DMS153 (cell line): Measurements from ENCODE around the gene PPP1R13B.

ENCODE experiments used
- DNase-seq: peaks from one replicate; lab custom pipeline; 2025; lab: John Stamatoyannopoulos, UW

PPP1R13B gene

GRCh38 chr14:103730490-103731035 is 116.8 kb downstream of the PPP1R13B start:
- DNase-seq, result no peak

GRCh38 chr14:103729496-103730448 is 117.6 kb downstream of the PPP1R13B start:
- no peak for DNase-seq

GRCh38 chr14:103728721-103729120 is 118.7 kb downstream of the PPP1R13B start:
- no peak for DNase-seq

DNA sequence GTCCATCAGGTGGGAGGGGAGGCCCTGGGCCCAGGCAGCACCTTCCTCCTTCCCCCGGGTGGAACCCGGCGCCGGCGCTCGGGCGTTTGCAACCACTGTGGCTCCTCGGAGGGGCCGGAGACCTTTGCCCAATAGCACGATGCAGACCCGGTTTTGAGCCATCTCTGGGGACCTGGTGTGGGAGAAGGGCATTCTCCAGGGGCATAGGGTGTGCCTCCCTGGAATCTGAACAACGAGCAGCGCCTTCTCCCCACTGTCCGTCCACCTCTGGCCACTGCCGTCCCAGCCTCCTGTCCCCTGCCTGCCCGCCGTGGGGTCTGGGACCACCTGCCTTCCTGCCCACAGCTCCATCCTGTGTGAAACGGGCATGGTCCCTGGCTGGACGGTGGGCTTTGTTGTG is 119.2 kb downstream of the PPP1R13B start:
- no peak for DNase-seq

DNA sequence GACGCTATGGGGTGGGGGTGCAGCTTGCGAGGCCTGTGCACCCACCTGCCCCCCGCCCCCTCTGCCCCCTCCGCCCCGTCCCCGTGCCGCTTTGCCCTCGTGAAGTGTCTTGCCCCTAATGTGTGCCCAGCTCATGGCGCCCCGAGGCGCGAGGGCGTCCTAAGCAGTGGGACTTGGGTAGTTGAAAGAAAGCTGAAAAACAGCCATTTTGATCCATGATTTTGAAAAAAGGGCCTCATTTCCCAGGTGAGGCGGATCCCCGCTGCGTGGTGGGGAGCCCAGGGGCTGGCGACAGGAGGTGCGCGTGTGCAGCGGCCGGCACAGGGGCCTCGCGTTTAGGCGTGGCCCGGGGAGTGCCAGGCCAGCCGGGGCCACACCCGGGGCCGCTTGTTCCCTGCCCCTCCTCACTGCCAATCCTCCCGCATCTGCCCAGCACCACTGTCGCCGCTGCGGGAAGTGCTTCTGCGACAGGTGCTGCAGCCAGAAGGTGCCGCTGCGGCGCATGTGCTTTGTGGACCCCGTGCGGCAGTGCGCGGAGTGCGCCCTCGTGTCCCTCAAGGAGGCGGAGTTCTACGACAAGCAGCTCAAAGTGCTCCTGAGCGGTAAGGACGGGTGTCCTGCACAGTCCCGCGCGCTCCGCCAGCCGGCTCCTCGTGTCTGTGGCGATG is 119.9 kb downstream of the PPP1R13B start:
- no peak for DNase-seq

GRCh38 chr14:103726474-103726873 is 120.9 kb downstream of the PPP1R13B start:
- no peak for DNase-seq

- DNase-seq, result no peak
Observed at GRCh38 chr14:103725739-103726395, 121.5 kb downstream of the PPP1R13B start.

DNA sequence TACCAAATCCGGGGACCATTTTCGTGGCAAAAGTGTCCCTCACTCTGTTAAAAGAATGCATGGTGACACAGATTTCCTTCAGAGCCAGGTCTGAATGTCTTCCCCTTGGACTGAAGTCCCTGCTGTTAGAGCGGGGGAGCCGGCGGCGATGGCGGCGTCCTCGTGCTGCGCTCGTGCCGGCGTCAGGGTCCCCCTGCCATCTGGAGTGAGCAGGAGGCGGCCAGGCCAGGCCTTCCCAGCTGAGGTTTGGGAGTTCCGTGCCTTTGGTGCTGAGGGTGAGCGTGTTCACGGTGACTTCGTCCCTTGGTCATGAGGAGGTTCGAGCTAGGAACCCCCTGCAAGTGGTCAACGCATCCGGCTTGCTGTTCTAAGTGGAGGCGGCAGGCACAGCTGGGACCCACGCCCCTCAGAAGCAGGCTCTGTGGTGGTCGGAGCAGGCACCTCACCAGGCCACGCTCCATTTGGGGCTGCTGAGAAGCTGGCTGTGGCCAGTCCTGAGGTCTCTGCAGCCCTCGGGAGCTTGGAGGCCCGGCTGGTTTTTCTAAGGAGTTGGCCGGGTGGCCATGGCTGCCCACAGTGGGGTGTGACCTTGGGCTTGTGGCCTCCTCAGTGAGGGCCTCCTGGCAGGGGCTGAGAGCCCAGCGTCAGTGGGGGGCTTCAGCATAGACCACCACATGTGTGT is 122.2 kb downstream of the PPP1R13B start:
- DNase-seq, result no peak

DNA sequence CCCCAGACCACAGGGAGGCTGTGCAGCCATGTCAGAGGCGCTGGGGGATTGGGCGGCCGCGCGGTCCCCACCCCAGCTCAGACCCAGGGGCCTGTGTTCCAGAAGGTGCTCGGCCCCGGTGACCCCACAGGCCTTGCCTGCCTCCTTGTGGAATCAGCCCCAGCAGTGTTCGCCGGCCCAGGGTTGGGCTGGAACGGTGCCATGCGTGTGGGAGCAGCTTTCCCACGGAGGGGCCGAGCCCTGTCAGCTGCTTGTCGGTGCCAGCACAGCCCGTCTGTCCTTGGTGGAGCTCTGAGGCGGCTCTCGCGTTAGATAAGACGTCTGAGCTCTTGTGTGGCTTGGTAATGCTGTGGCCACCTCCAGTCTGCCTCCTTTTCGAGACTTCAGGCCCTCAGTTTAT is 123.3 kb downstream of the PPP1R13B start:
- DNase-seq, result no peak

DNA sequence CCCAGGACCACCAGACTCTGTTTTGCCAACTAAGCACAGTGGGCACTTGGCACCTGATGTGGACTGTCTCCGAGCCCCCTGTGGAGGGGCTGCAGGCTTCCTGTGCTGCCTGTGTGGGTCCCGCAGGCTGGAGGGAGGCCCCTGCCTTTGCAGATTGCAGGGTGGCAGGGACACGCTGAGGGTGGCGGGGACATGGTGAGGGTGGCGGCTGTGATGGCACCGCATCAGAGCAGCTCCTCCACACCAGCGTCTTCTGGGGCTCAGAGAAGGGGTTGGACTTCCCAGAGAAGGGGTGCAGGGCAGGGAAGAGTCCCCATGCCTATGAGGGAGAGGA is 123.7 kb downstream of the PPP1R13B start:
- no peak for DNase-seq

DNA sequence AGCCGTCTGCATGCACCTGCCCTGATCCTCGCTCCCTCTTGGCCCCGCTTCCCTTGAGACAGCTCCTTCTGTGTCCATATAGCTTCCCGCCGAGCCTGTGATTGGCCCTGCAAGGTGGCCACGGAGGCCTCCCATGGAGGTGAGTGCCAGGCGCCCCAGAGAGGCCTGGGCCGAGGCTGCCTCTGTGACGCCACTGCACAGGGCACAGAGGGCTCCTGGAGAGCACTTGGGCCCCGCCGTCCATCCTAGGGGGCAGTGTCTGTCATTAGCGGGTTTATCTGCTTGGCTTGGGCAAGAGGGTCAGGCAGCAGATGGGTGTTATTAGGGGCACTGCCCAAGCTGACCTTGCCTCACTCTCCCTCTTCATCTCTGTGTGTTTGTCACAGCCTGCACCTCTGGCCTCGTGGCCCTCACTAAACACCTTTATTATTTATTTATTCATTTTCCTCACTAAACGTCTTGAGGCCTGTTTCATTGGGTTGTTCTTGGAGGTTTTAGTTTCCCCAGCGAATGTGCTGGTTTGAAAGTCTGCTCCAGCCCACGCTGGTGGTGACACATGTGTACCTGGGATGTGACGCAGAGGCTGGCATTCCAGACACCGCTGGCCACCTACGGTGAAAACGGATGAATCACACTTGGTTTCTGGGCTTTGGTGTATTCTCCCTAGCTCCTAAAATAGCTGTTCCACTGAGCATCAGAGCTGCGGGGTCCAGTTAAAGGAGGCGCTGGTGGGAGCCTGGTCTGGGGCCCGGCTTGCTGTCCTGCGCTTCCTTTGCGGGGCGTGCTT is 125.8 kb downstream of the PPP1R13B start:
- DNase-seq, result no peak

GRCh38 chr14:103719751-103720150 is 127.6 kb downstream of the PPP1R13B start:
- no peak for DNase-seq

GRCh38 chr14:103718572-103718971 is 128.8 kb downstream of the PPP1R13B start:
- DNase-seq, result no peak

GRCh38 chr14:103716899-103717411 is 130.4 kb downstream of the PPP1R13B start:
- no peak for DNase-seq

DNA sequence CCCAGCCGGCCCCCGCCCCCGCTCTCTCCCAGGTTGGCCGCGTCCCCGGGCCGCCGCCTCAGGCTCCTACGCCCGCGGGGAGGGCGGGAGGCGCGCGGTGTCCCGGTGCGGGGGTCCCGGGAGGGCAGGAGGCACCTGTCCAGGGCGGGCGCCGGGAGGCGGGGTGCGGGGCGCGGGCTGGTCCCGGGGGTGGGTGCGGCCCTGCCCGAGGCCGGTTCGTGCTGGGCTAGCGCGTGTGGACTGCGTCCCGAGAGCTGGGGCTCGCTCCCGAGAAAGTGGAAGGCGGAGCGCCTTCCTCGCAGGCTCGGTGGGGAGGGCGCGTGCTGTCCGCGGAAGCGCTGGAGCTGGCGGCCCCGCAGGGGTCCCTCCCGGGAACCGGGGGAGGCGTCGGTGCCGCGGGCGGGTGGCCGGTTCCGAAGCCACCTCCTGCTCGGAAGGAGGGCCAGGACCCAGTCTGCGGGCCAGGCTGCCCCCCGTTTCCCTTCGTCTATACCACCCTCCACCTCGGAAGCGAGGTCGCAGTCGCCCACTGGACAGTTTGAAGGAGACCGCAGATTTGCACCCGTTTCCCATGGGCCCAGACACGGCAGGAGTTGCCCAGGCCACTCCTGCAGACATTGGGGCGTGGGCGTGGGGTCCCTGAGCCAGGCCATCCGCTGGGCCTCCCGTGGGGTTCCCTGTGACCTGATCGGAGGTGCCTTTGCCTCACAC is 131.1 kb downstream of the PPP1R13B start:
- no peak for DNase-seq

- DNase-seq, result peak; percentile 95
Observed at GRCh38 chr14:103715052-103716000, 132.0 kb downstream of the PPP1R13B start, which contains the start of the genes XRCC3 and ZFYVE21. Gene XRCC3 (minus strand): TSS chr14:103715451. CDS start chr14:103711087, 4,364 bp downstream. Gene ZFYVE21 (plus strand): TSS chr14:103715810. CDS start chr14:103715842, 32 bp downstream.

GRCh38 chr14:103714063-103714724 is 133.2 kb downstream of the PPP1R13B start:
- no peak for DNase-seq
